ENCODE results near the gene CLEC2L.

DNA sequence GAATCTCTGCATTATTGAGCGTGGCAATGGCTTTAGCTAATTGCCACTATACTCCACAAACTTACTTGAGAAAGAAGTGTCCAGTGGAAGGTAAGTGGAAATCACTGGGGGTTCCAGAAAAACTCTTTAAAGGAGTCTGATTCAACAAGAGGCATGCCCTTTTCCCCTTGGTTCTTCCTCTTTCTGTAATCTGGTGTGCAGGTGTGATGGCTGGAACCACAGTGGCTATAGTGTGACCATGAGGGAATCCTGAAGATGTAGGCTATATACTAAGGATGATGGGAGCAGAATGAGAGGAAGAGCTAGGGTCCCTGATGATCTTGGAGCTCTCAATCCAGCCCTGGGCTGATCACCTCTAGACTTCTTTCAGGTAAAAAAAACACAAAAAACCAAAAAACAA lies 2.0 kb upstream of the CLEC2L start:
- TF ChIP-seq, protein P1, sequence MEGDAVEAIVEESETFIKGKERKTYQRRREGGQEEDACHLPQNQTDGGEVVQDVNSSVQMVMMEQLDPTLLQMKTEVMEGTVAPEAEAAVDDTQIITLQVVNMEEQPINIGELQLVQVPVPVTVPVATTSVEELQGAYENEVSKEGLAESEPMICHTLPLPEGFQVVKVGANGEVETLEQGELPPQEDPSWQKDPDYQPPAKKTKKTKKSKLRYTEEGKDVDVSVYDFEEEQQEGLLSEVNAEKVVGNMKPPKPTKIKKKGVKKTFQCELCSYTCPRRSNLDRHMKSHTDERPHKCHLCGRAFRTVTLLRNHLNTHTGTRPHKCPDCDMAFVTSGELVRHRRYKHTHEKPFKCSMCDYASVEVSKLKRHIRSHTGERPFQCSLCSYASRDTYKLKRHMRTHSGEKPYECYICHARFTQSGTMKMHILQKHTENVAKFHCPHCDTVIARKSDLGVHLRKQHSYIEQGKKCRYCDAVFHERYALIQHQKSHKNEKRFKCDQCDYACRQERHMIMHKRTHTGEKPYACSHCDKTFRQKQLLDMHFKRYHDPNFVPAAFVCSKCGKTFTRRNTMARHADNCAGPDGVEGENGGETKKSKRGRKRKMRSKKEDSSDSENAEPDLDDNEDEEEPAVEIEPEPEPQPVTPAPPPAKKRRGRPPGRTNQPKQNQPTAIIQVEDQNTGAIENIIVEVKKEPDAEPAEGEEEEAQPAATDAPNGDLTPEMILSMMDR (IDR thresholded peaks at IDR 0.05 in 8 of 11, conservative IDR thresholded peaks at IDR 0.05 in 3 of 11) = no peak
- TF ChIP-seq POLR2A (IDR thresholded peaks at IDR 0.05) (no peak), POLR2AphosphoS5 (IDR thresholded peaks at IDR 0.05) (no peak)
